K562 (cell line): Measurements from ENCODE around the gene PTP4A2. TPM values are rescaled to one million over a fixed set of nuclear protein-coding genes. Genes with fewer than 3 reads are reported as not detected.

Experiments
- BCL6 ChIP-seq: fragments of 250-450 bp; sonication (Bioruptor Pico); IDR thresholded peaks from 2 replicates; pipeline ENCODE4 v1.4.0; 2020
- BHLHE40 ChIP-seq: IDR thresholded peaks from 2 replicates; pipeline ENCODE4 v1.6.1; 2011; ENCODE audit warnings: low read length, improper control_type of control experiment
- E2F3 ChIP-seq: fragments of 250-450 bp; sonication (Bioruptor Pico); IDR thresholded peaks from 2 replicates; pipeline ENCODE4 v1.4.0; 2020; ENCODE audit warnings: mild to moderate bottlenecking
- EGR1 ChIP-seq: fragments of 450-650 bp; conservative IDR thresholded peaks from 2 replicates; pipeline ENCODE4 v1.6.1; 2017; ENCODE audit warnings: mild to moderate bottlenecking
- GABPB2 ChIP-seq: fragments of 250-450 bp; sonication (Bioruptor Pico); conservative IDR thresholded peaks from 2 replicates; pipeline ENCODE4 v1.5.1; 2021; ENCODE audit warnings: mild to moderate bottlenecking
- HDAC2 ChIP-seq: fragments of 450-650 bp; IDR thresholded peaks from 2 replicates; pipeline ENCODE4 v1.6.1; 2016; ENCODE audit warnings: mild to moderate bottlenecking
- HNRNPK ChIP-seq: fragments of 200-400 bp; formaldehyde crosslinking; IDR thresholded peaks from one replicate; pipeline ENCODE4 v1.6.1; 2018; ENCODE audit warnings: mild to moderate bottlenecking, low read depth, low read length; ENCODE audit not compliant: poor library complexity, severe bottlenecking
- ILK ChIP-seq: fragments of 450-650 bp; IDR thresholded peaks from 2 replicates; pipeline ENCODE4 v1.6.1; 2016; ENCODE audit warnings: missing genetic modification characterization, low read depth, mild to moderate bottlenecking, missing compliant biosample characterization, moderate library complexity, borderline replicate concordance
- NCOA1 ChIP-seq: fragments of 450-650 bp; IDR thresholded peaks from 2 replicates; pipeline ENCODE4 v1.6.1; 2016; ENCODE audit warnings: low read depth
- SREBF1 ChIP-seq: fragments of 150-350 bp; IDR thresholded peaks from 2 replicates; pipeline ENCODE4 v1.6.1; 2014; ENCODE audit warnings: antibody characterized with exemption, low read depth, low read length, borderline replicate concordance
- SRSF3 ChIP-seq: fragments of 200-400 bp; formaldehyde crosslinking; IDR thresholded peaks from 2 replicates; pipeline ENCODE4 v1.6.1; 2016; ENCODE audit warnings: mild to moderate bottlenecking, low read length, moderate library complexity; ENCODE audit not compliant: insufficient read depth
- U2AF1 ChIP-seq: fragments of 200-400 bp; formaldehyde crosslinking; optimal IDR thresholded peaks from 2 replicates; pipeline ENCODE3; 2017; ENCODE audit warnings: mild to moderate bottlenecking, low read depth, low read length, moderate library complexity
- polyA plus RNA-seq, 8 experiments: library from polyadenylated mRNA; depleted of rRNA in 4 of 8; stranded (reverse) in 5 of 8; unstranded in 3 of 8; fragments of >200 nt; fragmentation: Nextera tagmentation in 2 of 8; fragmentation: Illumina TruSeq in 1 of 8; extraction: Ambion mirVana in 2 of 8; extraction: Trizol in 1 of 8; gene quantifications; 2 replicates each; pipeline versions ENCODE4 v1.2.1 to v1.2.3, GENCODE V29; 2011 to 2014; ENCODE audit warnings: inconsistent platforms in 1 of 8, missing spikeins in 1 of 8
- total RNA-seq, 7 experiments: library from RNA; depleted of rRNA in 6 of 7; stranded (reverse); fragments of >200 nt in 6 of 7; fragmentation: Illumina TruSeq in 2 of 7; extraction: Trizol in 2 of 7; gene quantifications; 2 replicates each; pipeline versions ENCODE4 v1.2.1 to v1.2.3, GENCODE V29; 2011 to 2021; ENCODE audit warnings: low replicate concordance in 1 of 7
- TF ChIP-seq, protein P1 (sequence below): fragments of 250-450 bp; sonication (Bioruptor Pico); IDR thresholded peaks from 2 replicates; pipeline ENCODE4 v1.8.0; 2021; ENCODE audit warnings: moderate library complexity, mild to moderate bottlenecking, inconsistent platforms
- TF ChIP-seq, protein P2 (sequence below): sonication (generic); formaldehyde crosslinking; IDR thresholded peaks from 2 replicates; pipeline ENCODE4 v1.8.1; 2023; ENCODE audit warnings: missing genetic modification reagents, mild to moderate bottlenecking, borderline replicate concordance
- TF ChIP-seq, protein P3 (sequence below), 2 experiments: fragments of 150-350 bp in 1 of 2; IDR thresholded peaks; 2 replicates each; pipeline ENCODE4 v1.6.1; 2012 to 2016; ENCODE audit warnings: low read depth in 2 of 2, low read length in 2 of 2, mild to moderate bottlenecking in 1 of 2, moderate library complexity in 1 of 2
- TF ChIP-seq, protein P4 (sequence below): fragments of 250-450 bp; sonication (Bioruptor Pico); IDR thresholded peaks from 2 replicates; pipeline ENCODE4 v1.4.0; 2020

The PTP4A2 gene
- total and polyA plus RNA-seq, 9 of the 15 experiments (the other 6 are each of a cell fraction or from before 2014, with no cell fraction given): 197 to 870 (median 480) TPM

DNA sequence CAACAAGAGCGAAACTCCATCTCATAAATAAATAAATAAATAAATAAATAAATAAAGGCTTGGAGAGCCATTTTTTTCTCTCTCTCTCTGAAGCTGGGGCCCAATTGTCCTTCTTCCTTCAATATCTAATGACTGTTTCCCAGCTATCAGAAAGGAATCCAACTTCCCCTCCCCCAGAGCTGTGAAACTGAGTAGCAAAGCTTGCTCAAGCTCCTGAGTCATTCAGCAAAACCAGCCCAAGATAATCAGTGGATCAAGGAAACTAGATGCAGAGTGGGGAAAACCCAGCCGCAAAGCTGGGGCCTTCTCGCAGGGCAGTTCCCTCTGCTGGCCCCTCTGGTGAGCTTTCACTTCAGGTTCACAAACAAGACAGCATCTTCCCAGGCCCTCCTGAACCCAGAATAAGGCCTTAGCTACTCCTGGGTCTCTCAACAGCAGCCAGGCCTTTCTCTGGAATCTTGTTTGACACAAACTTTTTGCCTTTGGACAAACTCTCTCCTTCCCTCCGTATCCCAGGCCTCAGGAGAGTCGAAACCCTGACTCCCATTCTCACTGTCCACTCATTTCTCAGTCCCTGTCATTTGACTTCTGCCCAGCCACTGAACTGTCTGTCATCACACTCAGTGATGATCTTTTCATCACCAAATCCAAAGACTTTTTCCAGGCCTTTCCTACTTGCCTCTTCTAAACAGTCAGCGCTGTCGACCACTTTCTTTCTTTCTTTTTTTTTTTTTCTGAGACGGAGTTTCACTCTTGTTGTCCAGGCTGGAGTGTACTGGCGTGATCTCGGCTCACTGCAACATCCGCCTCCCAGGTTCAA, 18.0 kb upstream of the PTP4A2 start (continued):
- TF ChIP-seq, protein P1, sequence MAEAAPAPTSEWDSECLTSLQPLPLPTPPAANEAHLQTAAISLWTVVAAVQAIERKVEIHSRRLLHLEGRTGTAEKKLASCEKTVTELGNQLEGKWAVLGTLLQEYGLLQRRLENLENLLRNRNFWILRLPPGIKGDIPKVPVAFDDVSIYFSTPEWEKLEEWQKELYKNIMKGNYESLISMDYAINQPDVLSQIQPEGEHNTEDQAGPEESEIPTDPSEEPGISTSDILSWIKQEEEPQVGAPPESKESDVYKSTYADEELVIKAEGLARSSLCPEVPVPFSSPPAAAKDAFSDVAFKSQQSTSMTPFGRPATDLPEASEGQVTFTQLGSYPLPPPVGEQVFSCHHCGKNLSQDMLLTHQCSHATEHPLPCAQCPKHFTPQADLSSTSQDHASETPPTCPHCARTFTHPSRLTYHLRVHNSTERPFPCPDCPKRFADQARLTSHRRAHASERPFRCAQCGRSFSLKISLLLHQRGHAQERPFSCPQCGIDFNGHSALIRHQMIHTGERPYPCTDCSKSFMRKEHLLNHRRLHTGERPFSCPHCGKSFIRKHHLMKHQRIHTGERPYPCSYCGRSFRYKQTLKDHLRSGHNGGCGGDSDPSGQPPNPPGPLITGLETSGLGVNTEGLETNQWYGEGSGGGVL (CRISPR knock-in tag): no peak
- no peak for TF ChIP-seq E2F3 (CRISPR knock-in tag)
- no peak for TF ChIP-seq EGR1
- TF ChIP-seq SRSF3: no peak
- TF ChIP-seq, protein P2, sequence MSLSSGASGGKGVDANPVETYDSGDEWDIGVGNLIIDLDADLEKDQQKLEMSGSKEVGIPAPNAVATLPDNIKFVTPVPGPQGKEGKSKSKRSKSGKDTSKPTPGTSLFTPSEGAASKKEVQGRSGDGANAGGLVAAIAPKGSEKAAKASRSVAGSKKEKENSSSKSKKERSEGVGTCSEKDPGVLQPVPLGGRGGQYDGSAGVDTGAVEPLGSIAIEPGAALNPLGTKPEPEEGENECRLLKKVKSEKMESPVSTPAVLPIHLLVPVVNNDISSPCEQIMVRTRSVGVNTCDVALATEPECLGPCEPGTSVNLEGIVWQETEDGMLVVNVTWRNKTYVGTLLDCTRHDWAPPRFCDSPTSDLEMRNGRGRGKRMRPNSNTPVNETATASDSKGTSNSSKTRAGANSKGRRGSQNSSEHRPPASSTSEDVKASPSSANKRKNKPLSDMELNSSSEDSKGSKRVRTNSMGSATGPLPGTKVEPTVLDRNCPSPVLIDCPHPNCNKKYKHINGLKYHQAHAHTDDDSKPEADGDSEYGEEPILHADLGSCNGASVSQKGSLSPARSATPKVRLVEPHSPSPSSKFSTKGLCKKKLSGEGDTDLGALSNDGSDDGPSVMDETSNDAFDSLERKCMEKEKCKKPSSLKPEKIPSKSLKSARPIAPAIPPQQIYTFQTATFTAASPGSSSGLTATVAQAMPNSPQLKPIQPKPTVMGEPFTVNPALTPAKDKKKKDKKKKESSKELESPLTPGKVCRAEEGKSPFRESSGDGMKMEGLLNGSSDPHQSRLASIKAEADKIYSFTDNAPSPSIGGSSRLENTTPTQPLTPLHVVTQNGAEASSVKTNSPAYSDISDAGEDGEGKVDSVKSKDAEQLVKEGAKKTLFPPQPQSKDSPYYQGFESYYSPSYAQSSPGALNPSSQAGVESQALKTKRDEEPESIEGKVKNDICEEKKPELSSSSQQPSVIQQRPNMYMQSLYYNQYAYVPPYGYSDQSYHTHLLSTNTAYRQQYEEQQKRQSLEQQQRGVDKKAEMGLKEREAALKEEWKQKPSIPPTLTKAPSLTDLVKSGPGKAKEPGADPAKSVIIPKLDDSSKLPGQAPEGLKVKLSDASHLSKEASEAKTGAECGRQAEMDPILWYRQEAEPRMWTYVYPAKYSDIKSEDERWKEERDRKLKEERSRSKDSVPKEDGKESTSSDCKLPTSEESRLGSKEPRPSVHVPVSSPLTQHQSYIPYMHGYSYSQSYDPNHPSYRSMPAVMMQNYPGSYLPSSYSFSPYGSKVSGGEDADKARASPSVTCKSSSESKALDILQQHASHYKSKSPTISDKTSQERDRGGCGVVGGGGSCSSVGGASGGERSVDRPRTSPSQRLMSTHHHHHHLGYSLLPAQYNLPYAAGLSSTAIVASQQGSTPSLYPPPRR: no peak
- TF ChIP-seq ILK (tag): no peak
- no peak for TF ChIP-seq SREBF1
- no peak; the same call in none of the 2 replicates for TF ChIP-seq NCOA1
- no peak for TF ChIP-seq U2AF1
- TF ChIP-seq BCL6: no peak
- TF ChIP-seq, protein P3, sequence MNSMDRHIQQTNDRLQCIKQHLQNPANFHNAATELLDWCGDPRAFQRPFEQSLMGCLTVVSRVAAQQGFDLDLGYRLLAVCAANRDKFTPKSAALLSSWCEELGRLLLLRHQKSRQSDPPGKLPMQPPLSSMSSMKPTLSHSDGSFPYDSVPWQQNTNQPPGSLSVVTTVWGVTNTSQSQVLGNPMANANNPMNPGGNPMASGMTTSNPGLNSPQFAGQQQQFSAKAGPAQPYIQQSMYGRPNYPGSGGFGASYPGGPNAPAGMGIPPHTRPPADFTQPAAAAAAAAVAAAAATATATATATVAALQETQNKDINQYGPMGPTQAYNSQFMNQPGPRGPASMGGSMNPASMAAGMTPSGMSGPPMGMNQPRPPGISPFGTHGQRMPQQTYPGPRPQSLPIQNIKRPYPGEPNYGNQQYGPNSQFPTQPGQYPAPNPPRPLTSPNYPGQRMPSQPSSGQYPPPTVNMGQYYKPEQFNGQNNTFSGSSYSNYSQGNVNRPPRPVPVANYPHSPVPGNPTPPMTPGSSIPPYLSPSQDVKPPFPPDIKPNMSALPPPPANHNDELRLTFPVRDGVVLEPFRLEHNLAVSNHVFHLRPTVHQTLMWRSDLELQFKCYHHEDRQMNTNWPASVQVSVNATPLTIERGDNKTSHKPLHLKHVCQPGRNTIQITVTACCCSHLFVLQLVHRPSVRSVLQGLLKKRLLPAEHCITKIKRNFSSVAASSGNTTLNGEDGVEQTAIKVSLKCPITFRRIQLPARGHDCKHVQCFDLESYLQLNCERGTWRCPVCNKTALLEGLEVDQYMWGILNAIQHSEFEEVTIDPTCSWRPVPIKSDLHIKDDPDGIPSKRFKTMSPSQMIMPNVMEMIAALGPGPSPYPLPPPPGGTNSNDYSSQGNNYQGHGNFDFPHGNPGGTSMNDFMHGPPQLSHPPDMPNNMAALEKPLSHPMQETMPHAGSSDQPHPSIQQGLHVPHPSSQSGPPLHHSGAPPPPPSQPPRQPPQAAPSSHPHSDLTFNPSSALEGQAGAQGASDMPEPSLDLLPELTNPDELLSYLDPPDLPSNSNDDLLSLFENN (IDR thresholded peaks at IDR 0.05; ENCODE audit: low read depth in 2 of 2, low read length in 2 of 2): 0 out of 4 replicates have a peak, but pooled peaks of 1 of the 2 experiments have one; percentile 36
- no peak for TF ChIP-seq GABPB2 (CRISPR knock-in tag)
- no peak for TF ChIP-seq HNRNPK
- TF ChIP-seq BHLHE40: no peak
- peak; percentile 85 for TF ChIP-seq HDAC2
- TF ChIP-seq, protein P4, sequence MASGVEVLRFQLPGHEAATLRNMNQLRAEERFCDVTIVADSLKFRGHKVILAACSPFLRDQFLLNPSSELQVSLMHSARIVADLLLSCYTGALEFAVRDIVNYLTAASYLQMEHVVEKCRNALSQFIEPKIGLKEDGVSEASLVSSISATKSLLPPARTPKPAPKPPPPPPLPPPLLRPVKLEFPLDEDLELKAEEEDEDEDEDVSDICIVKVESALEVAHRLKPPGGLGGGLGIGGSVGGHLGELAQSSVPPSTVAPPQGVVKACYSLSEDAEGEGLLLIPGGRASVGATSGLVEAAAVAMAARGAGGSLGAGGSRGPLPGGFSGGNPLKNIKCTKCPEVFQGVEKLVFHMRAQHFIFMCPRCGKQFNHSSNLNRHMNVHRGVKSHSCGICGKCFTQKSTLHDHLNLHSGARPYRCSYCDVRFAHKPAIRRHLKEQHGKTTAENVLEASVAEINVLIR (CRISPR knock-in tag): no peak
